OCI-LY7 (cell line): ENCODE data around the gene EXOC6B. TPM values are rescaled to one million over a fixed set of nuclear protein-coding genes. Genes with fewer than 3 reads are reported as not detected.

ENCODE experiments used
- BruUV-seq: library from RNA; stranded (reverse); fragments of 400-500 nt; replicated peaks from 2 replicates; lab custom pipeline; 2021; lab: Mats Ljungman, UMichigan
- CTCF ChIA-PET: fragments of 300-600 bp; sonication (Branson Sonifier 250); formaldehyde crosslinking; loops from one replicate; lab custom pipeline; 2022; ENCODE audit warnings: antibody characterized with exemption; ENCODE audit not compliant: unreplicated experiment; lab: Charles Lee
- POLR2A ChIA-PET: fragments of 300-600 bp; sonication (Branson Sonifier 250); formaldehyde crosslinking; loops from one replicate; lab custom pipeline; 2022; ENCODE audit warnings: antibody characterized with exemption; lab: Charles Lee
- DNase-seq: peaks from one replicate; pipeline ENCODE4 v3.0.0-alpha.2; 2015; ENCODE audit warnings: low spot score
- H2AFZ ChIP-seq: fragments of 200-600 bp; sonication (generic), shearing (Covaris generic); 2 replicates; pipeline ENCODE4 v1.6.1; 2014; ENCODE audit warnings: mild to moderate bottlenecking, antibody characterized with exemption, low read length, moderate library complexity
- H3K27ac ChIP-seq: fragments of 200-600 bp; sonication (generic); 2 replicates; pipeline ENCODE4 v1.5.1; 2014; ENCODE audit warnings: mixed run types, low read depth, mild to moderate bottlenecking, moderate library complexity, low read length, inconsistent platforms; ENCODE audit not compliant: poor library complexity, severe bottlenecking
- H3K36me3 ChIP-seq: fragments of 200-600 bp; sonication (generic); 2 replicates; pipeline ENCODE4 v1.6.1; 2014; ENCODE audit warnings: mild to moderate bottlenecking, antibody characterized with exemption, low read length, moderate library complexity, mixed read lengths; ENCODE audit not compliant: insufficient read depth
- H3K4me1 ChIP-seq: fragments of 200-600 bp; sonication (generic); 2 replicates; pipeline ENCODE4 v1.5.1; 2014; ENCODE audit warnings: mild to moderate bottlenecking, low read length; ENCODE audit not compliant: insufficient read depth, poor library complexity, severe bottlenecking
- H3K4me2 ChIP-seq: fragments of 200-600 bp; sonication (generic); 2 replicates; pipeline ENCODE4 v1.6.1; 2014; ENCODE audit warnings: mild to moderate bottlenecking, low read length
- H3K4me3 ChIP-seq: fragments of 200-600 bp; sonication (generic); 2 replicates; pipeline ENCODE4 v1.5.1; 2014; ENCODE audit warnings: mild to moderate bottlenecking, low read depth, low read length; ENCODE audit not compliant: poor library complexity, severe bottlenecking
- H3K79me2 ChIP-seq: fragments of 200-600 bp; sonication (generic); 2 replicates; pipeline ENCODE4 v1.6.1; 2016; ENCODE audit warnings: low read depth, mild to moderate bottlenecking, low read length, moderate library complexity, mixed read lengths; ENCODE audit not compliant: insufficient read depth
- H3K9me2 ChIP-seq: fragments of 200-600 bp; sonication (generic); 2 replicates; pipeline ENCODE4 v1.6.1; 2016; ENCODE audit warnings: mild to moderate bottlenecking, low read length, mixed read lengths; ENCODE audit not compliant: insufficient read depth
- H3K9me3 ChIP-seq: fragments of 200-600 bp; sonication (generic); 2 replicates; pipeline ENCODE4 v1.6.1; 2014; ENCODE audit warnings: mild to moderate bottlenecking, mixed run types, low read length, mixed read lengths
- H4K20me1 ChIP-seq: fragments of 200-600 bp; sonication (generic); 2 replicates; pipeline ENCODE4 v1.6.1; 2014; ENCODE audit warnings: mild to moderate bottlenecking, antibody characterized with exemption, low read length, moderate library complexity, mixed read lengths; ENCODE audit not compliant: insufficient read depth
- CTCF ChIP-seq: fragments of 200-600 bp; sonication (generic); conservative IDR thresholded peaks from 2 replicates; pipeline ENCODE4 v1.5.1; 2014; ENCODE audit warnings: mild to moderate bottlenecking, antibody characterized with exemption, low read length, moderate library complexity, mixed read lengths
- EZH2phosphoT487 ChIP-seq: fragments of 200-600 bp; sonication (generic); IDR thresholded peaks from 2 replicates; pipeline ENCODE4 v1.6.1; 2018; ENCODE audit warnings: low read depth, borderline replicate concordance, mild to moderate bottlenecking, mixed run types, antibody characterized with exemption, low read length, moderate library complexity, mixed read lengths
- intact Hi-C: fragments of 100-400 bp; cut with micrococcal nuclease; formaldehyde crosslinking; loops from one replicate; pipeline ENCODE4 v1.10.0; 2022; ENCODE audit not compliant: unreplicated experiment
- total RNA-seq, 2 experiments: library from RNA; depleted of rRNA in 1 of 2; stranded (reverse); fragments of >200 nt in 1 of 2; shearing (Covaris generic) in 1 of 2; gene quantifications; 2 replicates each; pipeline ENCODE4 v1.2.3, GENCODE V29; 2014 to 2022

EXOC6B gene
- total RNA-seq, 2 experiments from 2014 or later: 5.1 TPM; not detected in 1

GRCh38 chr2:72236445-72237067 lies 589.3 kb downstream of the EXOC6B start:
- Histone ChIP-seq H3K9me3 (no peaks in the 10 kb centered on the region), H2AFZ (no peak overlapping the region), H4K20me1 (no peaks in the 10 kb centered on the region), H3K79me2 (no peaks in the 10 kb centered on the region), H3K36me3 (no peaks in the 10 kb centered on the region), H3K27ac (no peak overlapping the region), H3K4me3 (no peak overlapping the region), H3K4me1 (no peaks in the 10 kb centered on the region), H3K9me2 (no peaks in the 10 kb centered on the region), H3K4me2 (no peak overlapping the region)
- no TSS peak for BruUV-seq
- DNase-seq: no peak
- ChIA-PET POLR2A (no interaction called here), CTCF (no interaction called here)
- TF ChIP-seq EZH2phosphoT487 (no peak), CTCF (no peak)
- intact Hi-C loops: no loop called here

GRCh38 chr2:72235497-72236415 lies 590.1 kb downstream of the EXOC6B start:
- DNase-seq: no peak
- no peaks in the 10 kb centered on the region for H4K20me1 ChIP-seq
- TF ChIP-seq CTCF (no peak), EZH2phosphoT487 (no peak)
- no peak overlapping the region for H3K4me3 ChIP-seq
- H3K4me1 ChIP-seq: no peaks in the 10 kb centered on the region
- no peaks in the 10 kb centered on the region for H3K9me3 ChIP-seq
- H3K36me3 ChIP-seq: no peaks in the 10 kb centered on the region
- no peak overlapping the region for H3K27ac ChIP-seq
- ChIA-PET POLR2A (interaction anchor here (0.5 kb wide), 1 partner anchor 161 kb away, joined by 3 read pairs; no protein-coding TSS in a partner anchor), CTCF (no interaction called here)
- intact Hi-C loops: no loop called here
- no peaks in the 10 kb centered on the region for H3K79me2 ChIP-seq
- no TSS peak for BruUV-seq
- H3K9me2 ChIP-seq: no peaks in the 10 kb centered on the region
- no peak overlapping the region for H3K4me2 ChIP-seq
- no peak overlapping the region for H2AFZ ChIP-seq

- Histone ChIP-seq H3K4me3 (no peak overlapping the region), H3K27ac (no peak overlapping the region), H3K4me1 (no peaks in the 10 kb centered on the region), H3K79me2 (no peaks in the 10 kb centered on the region), H3K9me3 (no peaks in the 10 kb centered on the region), H2AFZ (no peak overlapping the region), H3K9me2 (no peaks in the 10 kb centered on the region), H3K4me2 (no peak overlapping the region), H4K20me1 (no peaks in the 10 kb centered on the region), H3K36me3 (no peaks in the 10 kb centered on the region)
- CTCF ChIA-PET: no interaction called here
- intact Hi-C loops: no loop called here
- POLR2A ChIA-PET: no interaction called here
- TF ChIP-seq EZH2phosphoT487: no peak
- no peak for TF ChIP-seq CTCF
- no peak for DNase-seq
- BruUV-seq: no TSS peak
Observed at GRCh38 chr2:72233211-72233610, 592.6 kb downstream of the EXOC6B start.
